Right ventricle myocardium inferior (tissue), 1 donor: ENCODE results near the gene FCHSD2. TPM values are rescaled to one million over a fixed set of nuclear protein-coding genes. Genes with fewer than 3 reads are reported as not detected.
"Not testable (repeated sequence)": the region's sequence is repeated elsewhere in the genome, so short reads cannot be mapped to it uniquely, and the experiment has no call there.

Experiments
- ATAC-seq: fragments of 200-7000 bp; cut with Tn5 transposase; one replicate; pipeline ENCODE4 v1.9.1; 2020; ENCODE audit warnings: mild to moderate bottlenecking, moderate library complexity
- DNase-seq: peaks from one replicate; pipeline ENCODE4 v3.0.0; 2021; ENCODE audit errors: missing footprints
- intact Hi-C: fragments of 100-400 bp; cut with DNase I; formaldehyde crosslinking; loops from one replicate; pipeline ENCODE4 v1.11.0; 2022
- total RNA-seq: library from RNA; stranded (reverse); fragmentation: NEBNext Ultra II Directional; extraction: Animal tissue kit (Norgen Biotek cat#: 25700); gene quantifications from one replicate; pipeline ENCODE4 v1.2.1, GENCODE V29; 2021
- donor health status: DM: no; HTN: yes; CAD: no; lungs with severe emphysema.

Gene FCHSD2
- total RNA-seq, 1 donor from 2014 or later = 36.6 TPM

DNA sequence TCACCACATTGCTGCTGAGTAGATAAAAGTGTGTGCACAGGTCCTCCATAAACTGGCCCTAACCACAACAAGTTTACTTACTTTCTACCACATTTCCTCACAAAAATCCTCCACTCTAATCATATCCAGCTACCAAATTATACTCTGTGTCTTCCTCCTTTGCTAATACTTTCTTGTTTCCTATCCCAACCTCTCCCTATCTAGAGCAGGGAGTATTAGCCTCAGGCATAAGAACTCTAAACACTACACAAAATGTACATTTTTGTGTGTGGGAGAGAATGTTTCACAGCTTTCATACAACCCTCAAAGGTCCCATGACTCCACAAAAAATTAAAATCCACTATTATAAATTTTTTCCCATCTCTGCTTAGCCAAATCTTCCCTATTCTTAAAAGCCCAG lies 255.5 kb downstream of the FCHSD2 start:
- no peak for ATAC-seq
- DNase-seq = no peak
- intact Hi-C loops = no loop called here

DNA sequence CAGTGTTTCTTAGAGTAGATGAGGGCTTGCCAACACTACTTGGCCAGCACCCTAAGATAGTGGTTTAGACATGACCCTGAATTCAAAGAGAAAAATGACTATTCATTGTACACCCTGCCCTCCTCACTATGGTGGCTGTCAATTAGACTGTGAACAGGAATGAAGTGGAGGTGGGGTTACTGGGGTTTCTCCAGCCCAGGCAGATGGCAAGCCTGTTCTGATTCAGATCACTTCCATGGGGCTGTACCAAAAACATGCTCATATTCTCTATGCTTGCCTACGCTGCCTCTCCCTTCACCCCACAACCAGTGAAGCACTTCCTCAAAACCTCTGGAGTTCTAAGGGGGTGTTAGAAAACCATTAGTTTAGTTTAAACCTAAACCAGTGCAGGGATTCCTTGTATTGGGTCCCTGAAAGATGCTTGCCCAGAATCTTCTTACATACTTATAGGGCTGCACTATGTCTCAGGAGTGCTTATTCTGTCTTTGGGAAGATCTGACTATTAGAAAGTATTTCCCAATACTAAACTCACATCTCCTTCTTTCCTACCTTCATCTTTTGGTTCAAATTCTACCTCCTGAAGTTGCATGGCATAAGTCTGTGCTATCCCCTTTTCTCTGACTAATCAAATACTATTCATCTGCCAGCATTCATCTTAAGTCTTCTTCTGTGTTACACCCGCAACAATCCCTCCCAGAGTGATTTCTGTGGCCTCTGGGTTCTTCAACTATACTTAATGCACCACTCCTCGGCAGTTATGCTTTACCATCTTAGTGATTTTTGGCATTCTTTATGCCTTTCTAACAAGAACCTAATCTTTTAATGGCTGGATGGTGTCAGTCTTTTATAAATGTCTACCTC lies 256.1 kb downstream of the FCHSD2 start:
- no peak for ATAC-seq
- intact Hi-C loops = no loop called here
- DNase-seq = no peak

GRCh38 chr11:72876147-72876546 lies 266.0 kb downstream of the FCHSD2 start:
- intact Hi-C loops = no loop called here
- DNase-seq (no peak), ATAC-seq (no peak)

DNA sequence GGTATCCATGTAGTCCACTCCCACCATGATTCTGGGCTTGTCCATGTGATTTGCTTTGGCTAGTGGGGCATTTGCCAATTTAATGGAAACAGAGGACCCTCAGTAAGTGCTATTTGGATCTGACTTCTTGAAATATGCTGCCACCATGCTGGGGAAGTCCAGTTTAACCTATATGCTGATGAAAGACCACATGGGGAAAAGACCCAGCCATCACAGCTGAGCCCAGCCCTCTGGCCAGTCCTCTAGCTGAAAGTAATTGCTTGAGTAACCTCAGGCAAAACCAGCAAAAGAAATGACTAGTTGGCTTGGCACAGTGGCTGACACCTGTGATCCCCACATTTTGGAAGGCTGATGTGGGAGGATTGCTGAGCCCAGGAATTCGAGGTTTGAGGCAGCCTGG lies 266.4 kb downstream of the FCHSD2 start:
- no peak for DNase-seq
- ATAC-seq = no peak
- intact Hi-C loops = no loop called here

GRCh38 chr11:72872012-72872411 lies 270.1 kb downstream of the FCHSD2 start:
- DNase-seq (no peak), ATAC-seq (no peak)
- intact Hi-C loops = no loop called here

GRCh38 chr11:72871119-72871518 lies 271.0 kb downstream of the FCHSD2 start:
- intact Hi-C loops = no loop called here
- DNase-seq = no peak
- no peak for ATAC-seq

- intact Hi-C loops = no loop called here
- ATAC-seq (no peak), DNase-seq (no peak)
These were observed 272.3 kb downstream of the FCHSD2 start for GRCh38 chr11:72869831-72870230.

- ATAC-seq (no peak), DNase-seq (no peak)
- intact Hi-C loops = no loop called here
These were observed 274.1 kb downstream of the FCHSD2 start for GRCh38 chr11:72867970-72868369.

- DNase-seq (no peak), ATAC-seq (peak; percentile 79)
- intact Hi-C loops = no loop called here
These were observed 277.1 kb downstream of the FCHSD2 start for GRCh38 chr11:72864702-72865655.

GRCh38 chr11:72863916-72864315 lies 278.2 kb downstream of the FCHSD2 start:
- no peak for ATAC-seq
- intact Hi-C loops = no loop called here

DNA sequence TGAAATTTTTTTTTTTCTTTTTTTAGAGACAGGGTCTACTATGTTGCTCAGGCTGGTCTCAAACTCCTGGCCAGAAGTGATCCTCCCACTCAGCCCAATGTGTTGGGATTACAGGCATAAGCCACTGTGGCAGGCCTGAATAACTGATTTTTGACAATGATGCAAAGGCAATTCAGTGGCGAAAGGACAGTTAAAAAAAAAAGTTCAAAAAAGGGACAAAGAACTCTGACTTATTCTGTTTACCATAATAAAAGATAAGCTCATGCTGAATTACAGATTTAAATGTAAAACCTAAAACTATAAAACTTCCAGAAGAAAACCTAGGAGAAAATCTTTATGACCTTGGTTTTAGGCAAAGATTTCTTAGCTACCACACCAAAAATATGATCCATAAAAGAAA lies 279.0 kb downstream of the FCHSD2 start:
- DNase-seq = no peak
- intact Hi-C loops = no loop called here
- no peak for ATAC-seq

More at GRCh38 chr11:72863916-72864315, 278.2 kb downstream of the FCHSD2 start:
- DNase-seq = no peak

- intact Hi-C loops = no loop called here
- no peak for ATAC-seq
- DNase-seq = no peak
These were observed 281.5 kb downstream of the FCHSD2 start for GRCh38 chr11:72860592-72860991.

GRCh38 chr11:72860010-72860409 lies 282.1 kb downstream of the FCHSD2 start:
- intact Hi-C loops = no loop called here
- ATAC-seq (no peak), DNase-seq (no peak)

GRCh38 chr11:72859126-72859525 lies 283.0 kb downstream of the FCHSD2 start:
- no peak for DNase-seq
- no peak for ATAC-seq
- intact Hi-C loops = no loop called here

DNA sequence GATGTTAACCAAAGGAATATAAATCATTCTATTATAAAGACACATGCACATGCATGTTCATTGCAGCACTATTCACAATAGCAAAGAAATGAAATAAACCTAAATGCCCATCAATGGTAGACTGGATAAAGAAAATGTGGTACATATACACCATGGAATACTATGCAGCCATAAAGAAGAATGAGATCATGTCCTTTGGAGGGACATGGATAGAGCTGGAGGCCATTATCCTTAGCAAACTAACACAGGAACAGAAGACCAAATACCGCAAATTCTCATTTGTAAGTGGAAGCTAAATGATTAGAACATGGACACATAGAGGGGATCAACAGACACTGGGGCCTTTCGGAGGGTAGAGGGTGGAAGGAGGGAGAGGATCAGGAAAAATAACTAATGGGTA lies 283.9 kb downstream of the FCHSD2 start:
- intact Hi-C loops, ATAC-seq: not testable (repeated sequence)

DNA sequence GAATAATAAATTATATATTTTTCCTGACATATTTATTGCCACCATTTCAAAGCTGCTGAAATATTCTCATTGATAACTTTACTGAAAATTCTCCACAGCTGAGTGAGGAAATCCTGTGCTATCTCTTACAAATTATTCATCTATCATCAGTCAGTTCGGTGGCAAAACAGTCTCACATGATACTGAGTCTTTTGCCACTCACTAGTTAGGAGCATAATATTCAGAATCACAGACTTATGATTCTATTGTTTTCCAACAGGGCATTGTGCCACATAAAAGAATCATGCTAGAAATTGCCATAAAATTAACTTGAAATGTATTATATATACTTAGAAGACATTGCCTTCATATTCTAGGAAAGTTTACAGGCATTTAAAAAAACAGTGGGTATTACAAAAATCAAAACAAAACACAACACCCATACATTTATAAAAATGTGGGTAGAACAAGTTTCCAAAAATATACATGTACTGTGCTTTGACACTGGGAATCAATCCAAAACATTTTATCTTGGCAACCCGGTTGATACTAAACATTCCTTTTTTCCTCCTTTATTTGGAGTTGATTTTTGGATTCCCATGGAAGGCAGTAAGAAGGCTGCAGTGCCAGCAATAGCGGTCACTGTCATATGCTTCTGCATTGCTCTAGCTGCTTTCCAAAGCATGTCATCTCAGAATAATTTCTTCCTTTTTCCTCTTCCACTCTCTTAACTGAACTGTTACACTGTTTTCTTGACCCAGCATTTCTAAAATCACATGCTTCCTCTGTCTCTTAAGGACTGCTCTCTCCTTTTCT lies 285.4 kb downstream of the FCHSD2 start:
- intact Hi-C loops = no loop called here
- DNase-seq (no peak), ATAC-seq (peak; percentile 54)

More for the DNA sequence above, 283.9 kb downstream of the FCHSD2 start:
- DNase-seq = not testable (repeated sequence)

GRCh38 chr11:72856065-72856464 lies 286.1 kb downstream of the FCHSD2 start:
- peak; percentile 90 for ATAC-seq
- intact Hi-C loops = no loop called here
- no peak for DNase-seq

GRCh38 chr11:72851726-72852125 lies 290.4 kb downstream of the FCHSD2 start:
- ATAC-seq (no peak), DNase-seq (no peak)
- intact Hi-C loops = no loop called here

DNA sequence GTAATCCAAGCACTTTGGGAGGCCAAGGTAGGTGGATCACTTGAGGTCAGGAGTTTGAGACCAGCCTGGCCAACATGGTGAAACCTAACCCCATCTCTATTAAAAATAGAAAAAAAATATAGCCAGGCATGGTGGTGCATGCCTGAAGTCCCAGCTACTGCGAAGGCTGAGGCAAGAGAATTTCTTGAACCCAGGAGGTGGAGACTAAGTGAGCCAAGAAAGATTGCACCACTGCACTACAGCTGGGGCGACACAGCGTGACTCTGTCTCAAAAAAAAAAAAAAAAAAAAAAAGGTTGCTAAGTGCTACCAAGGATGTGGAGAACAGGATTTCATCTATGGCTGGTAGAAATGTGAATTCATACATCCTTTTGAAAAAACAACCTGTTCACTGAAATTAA lies 291.3 kb downstream of the FCHSD2 start:
- intact Hi-C loops = no loop called here
- ATAC-seq (no peak), DNase-seq (no peak)
